ENCODE measurements around the gene MSRB1.

Gene MSRB1

DNA sequence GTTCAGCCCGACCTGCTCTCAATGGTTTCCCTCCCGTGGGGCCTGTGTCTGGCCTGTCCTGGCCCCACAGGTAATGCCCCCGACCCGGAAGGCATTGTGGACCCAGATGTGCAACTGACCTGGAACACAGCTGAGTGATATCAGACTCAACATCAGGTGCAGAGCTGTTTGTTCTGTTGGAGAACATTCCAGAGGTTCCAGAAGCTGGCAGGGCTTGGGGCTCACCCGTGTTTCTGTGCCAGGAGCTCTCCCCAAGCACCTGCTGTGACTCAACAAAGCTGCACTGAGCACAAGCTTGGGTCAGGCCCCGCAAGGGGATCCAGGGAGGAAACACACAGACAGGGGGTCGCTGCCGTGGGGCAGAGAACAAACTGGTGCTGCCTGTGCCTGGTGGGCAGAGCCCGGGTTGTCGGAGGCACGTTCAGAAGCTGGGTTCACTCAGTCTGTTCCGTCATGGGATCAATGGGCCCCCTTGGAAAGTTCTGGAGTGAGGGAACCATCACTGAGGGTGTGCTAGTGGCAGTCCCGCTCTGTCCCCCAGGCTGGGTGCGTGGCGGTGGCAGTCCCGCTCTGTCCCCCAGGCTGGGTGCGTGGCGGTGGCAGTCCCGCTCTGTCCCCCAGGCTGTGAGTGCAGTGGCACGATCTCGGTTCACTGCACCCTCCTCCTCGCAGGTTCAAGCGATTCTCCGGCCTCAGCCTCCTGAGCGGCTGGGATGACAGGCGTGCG is 46.9 kb downstream of the MSRB1 start:
- no peak for DNase-seq

DNA sequence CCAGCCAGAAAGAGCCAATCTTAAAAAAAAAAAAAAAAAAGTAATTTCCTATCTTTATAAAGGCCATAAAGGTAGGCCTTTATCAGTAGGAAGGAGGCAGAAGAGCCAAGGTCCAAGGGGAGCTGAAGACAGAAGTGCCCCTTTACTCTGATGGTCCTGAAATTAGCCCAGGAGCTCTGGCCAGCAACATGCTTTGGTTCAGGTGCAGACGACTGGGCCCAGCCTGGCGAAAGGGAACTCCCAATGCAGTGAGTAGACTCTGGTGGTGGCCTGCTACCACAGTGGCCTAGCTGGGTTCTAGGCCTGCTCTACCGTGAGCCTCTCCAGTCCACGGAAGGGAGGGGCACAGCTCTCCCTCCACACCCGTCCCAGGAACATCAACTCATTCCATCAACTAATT is 47.9 kb downstream of the MSRB1 start:
- no peak for DNase-seq

DNA sequence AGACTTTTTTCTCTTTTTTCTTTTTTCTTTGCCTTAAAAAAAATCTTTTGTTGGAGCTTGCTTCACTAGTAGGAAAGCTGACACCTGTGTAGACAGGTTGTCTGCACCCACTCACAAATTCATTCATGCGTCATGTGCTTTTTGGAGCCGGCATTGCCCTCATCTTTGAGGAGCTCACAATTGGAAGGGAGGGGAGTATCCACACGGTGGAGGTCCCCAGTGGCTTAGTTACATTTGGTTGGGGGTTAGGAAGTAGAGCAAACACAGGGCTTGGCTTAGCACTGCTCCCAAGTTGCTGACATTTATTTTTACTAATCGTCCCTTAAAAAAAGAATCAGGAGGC is 52.3 kb downstream of the MSRB1 start:
- no peak for DNase-seq

DNA sequence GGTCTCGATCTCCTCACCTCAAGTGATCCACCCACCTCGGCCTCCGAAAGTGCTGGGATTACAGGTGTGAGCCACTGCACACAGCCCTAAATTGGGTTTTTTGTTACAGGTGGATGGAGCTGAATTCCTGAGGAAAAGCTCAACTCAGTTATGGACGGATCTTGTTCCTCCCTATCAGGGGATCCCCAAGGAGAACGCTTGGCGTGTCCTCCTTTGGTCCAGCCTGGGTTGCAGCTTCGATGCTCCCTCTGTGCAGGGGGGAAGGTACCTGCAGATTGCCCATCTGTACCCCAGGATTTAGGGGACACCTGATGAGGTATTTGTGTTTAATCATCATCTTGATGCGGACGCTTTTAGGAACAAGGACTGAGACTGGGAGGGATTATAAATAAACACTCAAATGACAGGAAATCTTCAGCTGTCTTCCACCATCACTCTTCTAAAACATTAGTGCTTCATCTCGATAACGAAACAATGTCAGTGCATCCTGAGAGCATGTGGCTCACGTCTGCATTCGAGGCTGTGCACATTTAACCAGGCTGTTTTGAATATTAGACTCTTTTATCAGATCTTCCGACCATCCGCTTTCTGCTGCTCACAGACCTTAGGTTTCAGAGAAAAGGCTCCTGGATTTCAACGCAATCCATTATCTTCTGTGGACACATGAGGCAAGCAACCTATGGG is 52.8 kb downstream of the MSRB1 start:
- DNase-seq: no peak
